Measurements from ENCODE around the gene IL12RB2.
A peak's percentile ranks its signal among the peaks of the same experiment; 100 is the strongest.
"Not testable (repeated sequence)": the region's sequence is repeated elsewhere in the genome, so short reads cannot be mapped to it uniquely, and the experiment has no call there.

IL12RB2 gene

DNA sequence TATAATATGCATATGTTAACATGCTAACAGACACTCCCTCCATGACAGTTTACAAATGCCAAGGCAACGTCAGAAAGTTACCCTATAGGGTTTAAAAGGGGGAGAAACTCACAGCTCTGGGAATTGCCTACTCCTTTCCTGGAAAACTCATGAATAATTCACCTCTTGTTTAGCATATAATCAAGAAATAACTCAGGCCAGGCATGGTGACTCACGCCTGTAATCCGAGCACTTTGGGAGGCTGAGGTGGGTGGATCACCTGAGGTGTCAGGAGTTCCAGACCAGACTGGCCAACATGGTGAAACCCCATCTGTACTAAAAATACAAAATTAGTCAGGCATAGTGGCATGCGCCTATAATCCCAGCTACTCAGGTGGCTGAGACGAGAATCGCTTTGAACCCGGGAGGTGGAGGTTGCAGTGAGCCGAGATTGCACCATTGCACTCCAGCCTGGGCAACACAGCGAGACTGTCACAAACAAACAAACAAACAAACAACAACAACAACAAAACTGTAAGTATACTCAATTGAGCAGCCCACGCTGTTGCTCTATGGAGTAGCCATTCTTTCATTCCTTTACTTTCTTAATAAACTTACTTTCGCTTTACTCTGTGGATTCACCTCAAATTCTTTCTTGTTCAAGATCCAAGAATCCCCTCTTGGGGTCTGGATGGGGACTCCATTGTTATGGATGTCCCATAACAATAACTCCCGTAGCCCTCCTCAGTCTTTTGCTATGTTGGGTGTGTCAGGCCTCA lies 92.5 kb downstream of the IL12RB2 start:
- TF ChIP-seq OSR2 (tag by site-specific recombination; IDR thresholded peaks at IDR 0.05), result peak; percentile 81
- peak; percentile 68; the same call in 1 of the 2 replicates for TF ChIP-seq ZNF366 (tag by site-specific recombination; conservative IDR thresholded peaks at IDR 0.05)
- TF ChIP-seq, protein P1, sequence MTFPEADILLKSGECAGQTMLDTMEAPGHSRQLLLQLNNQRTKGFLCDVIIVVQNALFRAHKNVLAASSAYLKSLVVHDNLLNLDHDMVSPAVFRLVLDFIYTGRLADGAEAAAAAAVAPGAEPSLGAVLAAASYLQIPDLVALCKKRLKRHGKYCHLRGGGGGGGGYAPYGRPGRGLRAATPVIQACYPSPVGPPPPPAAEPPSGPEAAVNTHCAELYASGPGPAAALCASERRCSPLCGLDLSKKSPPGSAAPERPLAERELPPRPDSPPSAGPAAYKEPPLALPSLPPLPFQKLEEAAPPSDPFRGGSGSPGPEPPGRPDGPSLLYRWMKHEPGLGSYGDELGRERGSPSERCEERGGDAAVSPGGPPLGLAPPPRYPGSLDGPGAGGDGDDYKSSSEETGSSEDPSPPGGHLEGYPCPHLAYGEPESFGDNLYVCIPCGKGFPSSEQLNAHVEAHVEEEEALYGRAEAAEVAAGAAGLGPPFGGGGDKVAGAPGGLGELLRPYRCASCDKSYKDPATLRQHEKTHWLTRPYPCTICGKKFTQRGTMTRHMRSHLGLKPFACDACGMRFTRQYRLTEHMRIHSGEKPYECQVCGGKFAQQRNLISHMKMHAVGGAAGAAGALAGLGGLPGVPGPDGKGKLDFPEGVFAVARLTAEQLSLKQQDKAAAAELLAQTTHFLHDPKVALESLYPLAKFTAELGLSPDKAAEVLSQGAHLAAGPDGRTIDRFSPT (tag by site-specific recombination; IDR thresholded peaks at IDR 0.05), result 0 out of 2 replicates have a peak, but pooled peaks have one; percentile 47
- peak; percentile 19; the same call in 1 of the 2 replicates for TF ChIP-seq EGR2 (tag by site-specific recombination; IDR thresholded peaks at IDR 0.05; ENCODE audit: low read depth)
- 0 out of 2 replicates have a peak, but pooled peaks have one; percentile 23 for TF ChIP-seq ZNF2 (tag by site-specific recombination; IDR thresholded peaks at IDR 0.05)
- TF ChIP-seq SP7 (tag by site-specific recombination; IDR thresholded peaks at IDR 0.05), result peak; percentile 70
- peak; percentile 89 for TF ChIP-seq ZNF600 (tag by site-specific recombination; IDR thresholded peaks at IDR 0.05)
- TF ChIP-seq BCL11A (tag by site-specific recombination; IDR thresholded peaks at IDR 0.05; ENCODE audit: low read depth), result peak; percentile 72
- peak; percentile 69 for TF ChIP-seq WT1 (tag by site-specific recombination; IDR thresholded peaks at IDR 0.05)
- 0 out of 2 replicates have a peak, but pooled peaks have one; percentile 25 for TF ChIP-seq ZNF184 (tag by site-specific recombination; IDR thresholded peaks at IDR 0.05)
- peak; percentile 92 for TF ChIP-seq ZNF394 (tag by site-specific recombination; IDR thresholded peaks at IDR 0.05; ENCODE audit: borderline replicate concordance)
- peak; percentile 10; the same call in 1 of the 2 replicates for TF ChIP-seq ZNF501 (tag by site-specific recombination; IDR thresholded peaks at IDR 0.05)
- TF ChIP-seq, protein P2, sequence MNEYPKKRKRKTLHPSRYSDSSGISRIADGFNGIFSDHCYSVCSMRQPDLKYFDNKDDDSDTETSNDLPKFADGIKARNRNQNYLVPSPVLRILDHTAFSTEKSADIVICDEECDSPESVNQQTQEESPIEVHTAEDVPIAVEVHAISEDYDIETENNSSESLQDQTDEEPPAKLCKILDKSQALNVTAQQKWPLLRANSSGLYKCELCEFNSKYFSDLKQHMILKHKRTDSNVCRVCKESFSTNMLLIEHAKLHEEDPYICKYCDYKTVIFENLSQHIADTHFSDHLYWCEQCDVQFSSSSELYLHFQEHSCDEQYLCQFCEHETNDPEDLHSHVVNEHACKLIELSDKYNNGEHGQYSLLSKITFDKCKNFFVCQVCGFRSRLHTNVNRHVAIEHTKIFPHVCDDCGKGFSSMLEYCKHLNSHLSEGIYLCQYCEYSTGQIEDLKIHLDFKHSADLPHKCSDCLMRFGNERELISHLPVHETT (tag by site-specific recombination; IDR thresholded peaks at IDR 0.05), result peak; percentile 55
- TF ChIP-seq PRDM1 (tag by site-specific recombination; IDR thresholded peaks at IDR 0.05), result peak; percentile 76
- TF ChIP-seq ZNF335 (tag by site-specific recombination; conservative IDR thresholded peaks at IDR 0.05), result 0 out of 2 replicates have a peak, but pooled peaks have one; percentile 41
- TF ChIP-seq TSHZ1 (tag by site-specific recombination; IDR thresholded peaks at IDR 0.05; ENCODE audit: borderline replicate concordance), result 0 out of 2 replicates have a peak, but pooled peaks have one; percentile 58
- peak; percentile 65 for TF ChIP-seq KLF8 (tag by site-specific recombination; IDR thresholded peaks at IDR 0.05)
- TF ChIP-seq PATZ1 (tag by site-specific recombination; IDR thresholded peaks at IDR 0.05), result peak; percentile 35
- peak; percentile 56; the same call in 1 of the 2 replicates for TF ChIP-seq ZNF629 (tag by site-specific recombination; IDR thresholded peaks at IDR 0.05)
- TF ChIP-seq, protein P3, sequence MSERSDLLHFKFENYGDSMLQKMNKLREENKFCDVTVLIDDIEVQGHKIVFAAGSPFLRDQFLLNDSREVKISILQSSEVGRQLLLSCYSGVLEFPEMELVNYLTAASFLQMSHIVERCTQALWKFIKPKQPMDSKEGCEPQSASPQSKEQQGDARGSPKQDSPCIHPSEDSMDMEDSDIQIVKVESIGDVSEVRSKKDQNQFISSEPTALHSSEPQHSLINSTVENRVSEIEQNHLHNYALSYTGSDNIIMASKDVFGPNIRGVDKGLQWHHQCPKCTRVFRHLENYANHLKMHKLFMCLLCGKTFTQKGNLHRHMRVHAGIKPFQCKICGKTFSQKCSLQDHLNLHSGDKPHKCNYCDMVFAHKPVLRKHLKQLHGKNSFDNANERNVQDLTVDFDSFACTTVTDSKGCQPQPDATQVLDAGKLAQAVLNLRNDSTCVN (tag by site-specific recombination; optimal IDR thresholded peaks at IDR 0.05), result peak; percentile 6
- peak; percentile 51 for TF ChIP-seq ZFHX2 (tag by site-specific recombination; conservative IDR thresholded peaks at IDR 0.05)
- TF ChIP-seq ZBTB17 (tag by site-specific recombination; IDR thresholded peaks at IDR 0.05), result peak; percentile 54; the same call in 1 of the 2 replicates
- H3K4me1 ChIP-seq (ENCODE audit: control insufficient read depth, insufficient read depth, low read length); CTCF ChIA-PET; H3K4me3 ChIP-seq (ENCODE audit: low read depth, low read length); H3K27ac ChIP-seq (ENCODE audit: extremely low read depth, low read depth, low read length); H3K9me3 ChIP-seq (ENCODE audit: control insufficient read depth, insufficient read depth, low read depth, low read length): not testable (repeated sequence)
- POLR2A ChIA-PET, result interaction anchor here (1.0 kb wide), 1 partner anchor 285 kb away, joined by 3 read pairs; the partner anchor contains the start of gene GADD45A
- H3K36me3 ChIP-seq (ENCODE audit: control insufficient read depth in 2 of 2, insufficient read depth in 1 of 2, low read length in 2 of 2), result peaks cover 0 to 37% of the 10 kb centered on the region in 2 experiments; a peak in 2 of 3 replicates

Data from HEK293 (cell line).